Left hindlimb (tissue), 1 donor: ENCODE data around the gene CEP97.
A peak's percentile ranks its signal among the peaks of the same experiment; 100 is the strongest.
"Not testable (repeated sequence)": the region's sequence is repeated elsewhere in the genome, so short reads cannot be mapped to it uniquely, and the experiment has no call there.

Experiments
- DNase-seq: peaks from one replicate; pipeline ENCODE4 v3.0.0-alpha.2; 2018

CEP97 gene, protein sequence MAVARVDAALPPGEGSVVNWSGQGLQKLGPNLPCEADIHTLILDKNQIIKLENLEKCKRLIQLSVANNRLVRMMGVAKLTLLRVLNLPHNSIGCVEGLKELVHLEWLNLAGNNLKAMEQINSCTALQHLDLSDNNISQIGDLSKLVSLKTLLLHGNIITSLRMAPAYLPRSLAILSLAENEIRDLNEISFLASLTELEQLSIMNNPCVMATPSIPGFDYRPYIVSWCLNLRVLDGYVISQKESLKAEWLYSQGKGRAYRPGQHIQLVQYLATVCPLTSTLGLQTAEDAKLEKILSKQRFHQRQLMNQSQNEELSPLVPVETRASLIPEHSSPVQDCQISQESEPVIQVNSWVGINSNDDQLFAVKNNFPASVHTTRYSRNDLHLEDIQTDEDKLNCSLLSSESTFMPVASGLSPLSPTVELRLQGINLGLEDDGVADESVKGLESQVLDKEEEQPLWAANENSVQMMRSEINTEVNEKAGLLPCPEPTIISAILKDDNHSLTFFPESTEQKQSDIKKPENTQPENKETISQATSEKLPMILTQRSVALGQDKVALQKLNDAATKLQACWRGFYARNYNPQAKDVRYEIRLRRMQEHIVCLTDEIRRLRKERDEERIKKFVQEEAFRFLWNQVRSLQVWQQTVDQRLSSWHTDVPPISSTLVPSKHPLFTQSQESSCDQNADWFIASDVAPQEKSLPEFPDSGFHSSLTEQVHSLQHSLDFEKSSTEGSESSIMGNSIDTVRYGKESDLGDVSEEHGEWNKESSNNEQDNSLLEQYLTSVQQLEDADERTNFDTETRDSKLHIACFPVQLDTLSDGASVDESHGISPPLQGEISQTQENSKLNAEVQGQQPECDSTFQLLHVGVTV

DNA sequence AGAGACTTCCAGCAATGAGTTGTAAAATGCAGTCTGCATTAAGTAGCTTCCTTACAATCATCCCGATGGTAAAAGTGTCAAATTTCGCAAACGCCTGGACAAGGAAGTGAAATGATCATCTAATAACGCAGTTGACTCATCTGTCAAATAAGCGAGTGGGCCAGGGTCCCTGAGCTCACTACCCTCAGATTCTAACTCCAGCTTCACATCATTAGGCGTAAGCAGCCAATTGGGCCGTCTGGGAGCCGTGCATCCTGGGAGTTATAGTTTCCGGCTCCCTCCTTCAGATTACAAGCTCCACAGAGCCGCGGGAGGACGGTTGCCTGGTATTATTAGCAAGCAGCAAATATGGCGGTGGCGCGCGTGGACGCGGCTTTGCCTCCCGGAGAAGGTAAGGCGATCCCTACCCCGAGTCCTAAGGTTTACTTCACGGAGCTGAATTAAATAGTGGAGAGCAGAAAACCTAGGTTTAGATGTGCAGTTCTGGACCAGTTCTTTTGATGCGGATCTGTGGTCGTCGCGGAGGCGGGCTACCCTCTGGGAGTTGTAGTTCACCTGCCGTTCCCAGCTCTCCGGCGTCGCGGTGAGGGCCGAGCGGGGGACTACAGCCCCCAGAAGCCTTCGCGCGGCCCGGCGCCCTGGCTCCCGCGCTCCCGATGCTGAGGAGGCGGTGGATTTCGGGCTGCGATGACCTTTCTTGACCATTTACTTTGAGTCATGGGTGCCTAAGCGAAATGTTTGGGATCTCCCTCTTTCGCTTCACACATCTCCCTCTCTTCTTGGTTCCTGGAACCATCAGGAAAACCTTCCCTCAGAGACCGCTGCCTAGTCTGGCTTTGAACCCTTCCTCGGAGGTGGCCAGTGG, at the start of gene CEP97:
Gene CEP97, plus strand, starts transcription at position 286 of the 865 bp plus-strand sequence. Its CDS starts 63 bp downstream, at position 349.
- peak; percentile 94 for DNase-seq

DNA sequence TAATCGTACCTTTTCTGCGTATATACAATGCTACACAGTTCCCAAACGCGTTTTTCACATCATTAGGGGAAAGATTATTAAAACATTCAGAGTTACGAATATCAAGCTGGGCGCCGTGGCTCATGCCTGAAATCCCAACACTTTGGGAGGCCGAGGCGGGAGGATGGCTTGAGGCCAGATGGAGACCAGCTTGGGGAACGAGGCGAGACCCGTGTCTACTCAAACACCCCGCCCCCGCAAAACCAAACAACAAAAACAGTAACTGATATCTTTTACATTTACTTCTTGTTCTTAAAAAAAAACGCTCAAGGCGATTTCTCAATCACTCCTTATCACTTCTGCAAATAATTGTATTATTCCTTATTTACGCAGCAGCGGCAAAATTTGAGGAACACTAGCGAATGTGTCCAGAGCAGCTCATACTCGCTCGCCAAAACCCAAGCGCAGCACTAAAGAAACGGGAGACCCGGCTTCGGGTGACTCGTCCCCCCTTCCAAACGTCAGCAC, 48.7 kb upstream of the CEP97 start:
- DNase-seq, result peak; percentile 56

DNA sequence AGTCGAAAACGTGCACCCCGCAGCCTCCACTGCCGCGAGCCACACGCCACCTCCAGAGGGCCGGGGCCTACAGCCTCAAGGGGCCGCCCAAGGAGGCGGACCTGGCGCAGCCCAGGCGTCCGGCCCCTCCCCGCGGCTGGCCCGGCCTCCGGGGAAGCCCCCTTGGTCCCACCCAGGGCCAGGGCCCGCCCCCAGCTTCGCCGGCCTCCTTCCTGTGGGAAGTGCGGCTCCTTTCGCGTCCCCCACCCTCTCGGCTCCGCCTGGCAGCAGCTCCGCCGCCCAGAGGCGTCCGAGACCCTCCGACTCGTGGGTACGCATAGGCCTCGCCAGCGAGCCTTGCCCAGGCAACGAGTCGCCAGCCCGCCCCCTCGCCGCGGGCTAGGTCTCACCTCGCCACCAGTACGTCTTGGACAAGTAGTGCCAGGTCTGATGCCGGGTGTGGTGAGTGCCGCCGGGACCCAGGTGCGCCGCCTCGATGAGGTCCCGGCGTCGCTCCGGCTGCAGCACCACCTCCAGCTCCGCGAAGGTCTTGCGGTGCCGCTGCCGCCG, 48.1 kb upstream of the CEP97 start:
- DNase-seq, result peak; percentile 98

GRCh38 chr3:101676765-101677435, 47.5 kb upstream of the CEP97 start, which contains the start of gene ZBTB11:
Gene ZBTB11, minus strand, starts transcription at chr3:101677132. Its CDS starts 218 bp downstream, at chr3:101676914.
- peak; percentile 99 for DNase-seq

DNA sequence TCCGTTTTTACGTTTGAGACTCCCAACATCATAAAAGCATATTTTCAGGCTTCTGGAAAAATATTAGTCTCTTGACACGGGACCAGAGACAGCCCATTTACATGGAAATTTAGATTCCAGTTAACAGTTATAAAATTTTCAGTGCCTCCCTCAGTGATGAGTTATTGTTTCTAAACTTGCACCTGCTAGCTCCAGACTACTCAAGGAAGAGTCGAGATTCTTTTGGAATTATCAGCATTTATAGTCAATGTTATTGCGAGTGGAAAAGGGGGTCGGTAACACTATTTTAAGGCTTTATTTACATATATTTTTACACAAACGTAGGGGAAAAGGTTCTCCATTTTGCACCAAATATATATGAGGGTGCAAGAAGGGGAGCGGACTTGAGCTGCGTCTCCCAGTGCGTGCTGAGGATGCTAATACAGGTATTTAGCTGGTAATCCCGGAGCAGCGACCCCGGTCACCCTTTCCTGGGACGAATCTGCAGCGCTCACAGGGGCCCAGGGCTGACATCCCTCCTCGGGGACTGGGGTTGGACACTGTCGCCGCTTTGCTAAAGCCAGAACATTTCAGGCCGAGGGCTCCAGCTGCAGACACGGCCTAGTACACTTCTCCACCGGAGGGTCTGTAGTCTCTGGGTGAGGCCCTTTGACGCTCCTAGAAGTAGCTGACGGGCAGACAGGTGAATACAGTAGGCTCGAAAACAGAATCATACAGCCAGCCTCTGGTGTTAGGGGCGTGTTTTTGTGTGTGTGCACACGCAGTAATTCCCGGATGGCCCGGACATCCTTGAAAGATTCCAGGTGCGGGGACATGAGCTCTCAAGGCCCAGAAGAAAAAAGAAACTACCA, 46.8 kb upstream of the CEP97 start:
- peak; percentile 37 for DNase-seq

- not testable (repeated sequence) for DNase-seq
Observed at GRCh38 chr3:101678837-101679236, 45.6 kb upstream of the CEP97 start.

DNA sequence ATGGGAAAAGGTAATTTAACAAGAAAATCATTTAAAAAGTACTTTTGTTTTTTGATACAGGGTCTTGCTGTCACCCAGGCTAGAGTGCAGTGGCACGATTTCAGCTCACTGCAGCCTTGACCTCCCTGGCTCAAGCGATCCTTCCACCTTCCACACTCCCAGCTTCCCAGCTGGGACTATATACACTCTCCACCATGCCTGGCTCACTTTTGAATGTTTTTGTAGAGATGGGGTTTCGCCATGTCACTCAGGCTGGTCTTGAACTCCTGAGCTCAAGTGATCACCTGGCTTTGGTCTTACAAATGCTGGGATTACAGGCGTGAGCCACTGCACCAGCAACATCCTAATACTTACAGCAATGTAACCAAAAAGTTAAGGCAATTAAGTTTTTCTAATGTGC, 43.9 kb upstream of the CEP97 start:
- DNase-seq, result no peak

GRCh38 chr3:101685050-101685400, 39.4 kb upstream of the CEP97 start:
- no peak for DNase-seq

- DNase-seq, result no peak
Observed at GRCh38 chr3:101685870-101686307, 38.5 kb upstream of the CEP97 start.

- no peak for DNase-seq
Observed at GRCh38 chr3:101687142-101687931, 37.1 kb upstream of the CEP97 start.

DNA sequence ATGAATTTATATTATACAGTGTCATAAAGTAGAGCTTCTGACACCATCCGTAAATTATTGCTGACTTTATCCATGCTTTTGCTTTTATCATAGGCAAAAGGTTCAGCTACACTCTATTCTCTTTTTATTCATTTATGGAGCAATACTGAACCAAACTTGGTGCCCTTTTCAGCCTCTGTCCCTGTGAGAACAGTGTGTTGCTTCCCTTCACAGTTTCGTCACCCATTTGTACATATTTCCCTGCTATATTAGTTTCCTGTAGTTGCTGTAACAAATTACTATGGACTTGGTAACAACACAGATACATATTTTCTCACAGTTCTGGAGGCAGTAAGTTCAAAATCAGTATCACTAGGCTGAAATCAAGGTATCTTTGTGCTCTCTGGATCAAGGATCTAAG, 35.1 kb upstream of the CEP97 start:
- DNase-seq, result no peak

DNA sequence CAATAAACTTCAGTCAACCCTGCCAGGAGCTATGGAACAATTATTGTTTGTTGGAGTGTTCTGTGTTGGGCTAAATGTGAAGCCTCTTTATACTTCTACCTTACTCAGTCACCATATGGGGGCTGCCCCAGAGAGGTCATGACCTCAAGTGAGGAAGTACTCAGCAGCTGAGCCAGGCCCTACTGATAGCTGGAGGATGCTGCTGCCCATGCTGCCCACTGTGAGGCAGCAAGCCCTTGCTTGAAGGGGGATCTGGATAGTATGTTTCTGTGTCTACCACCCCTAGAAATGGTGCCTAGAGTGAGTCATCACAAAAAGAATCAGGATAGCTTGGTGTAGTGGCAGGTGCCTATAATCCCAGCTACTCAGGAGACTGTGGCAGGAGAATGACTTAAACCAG, 33.4 kb upstream of the CEP97 start:
- DNase-seq, result no peak

GRCh38 chr3:101691685-101692671, 32.4 kb upstream of the CEP97 start:
- DNase-seq, result not testable (repeated sequence)

DNA sequence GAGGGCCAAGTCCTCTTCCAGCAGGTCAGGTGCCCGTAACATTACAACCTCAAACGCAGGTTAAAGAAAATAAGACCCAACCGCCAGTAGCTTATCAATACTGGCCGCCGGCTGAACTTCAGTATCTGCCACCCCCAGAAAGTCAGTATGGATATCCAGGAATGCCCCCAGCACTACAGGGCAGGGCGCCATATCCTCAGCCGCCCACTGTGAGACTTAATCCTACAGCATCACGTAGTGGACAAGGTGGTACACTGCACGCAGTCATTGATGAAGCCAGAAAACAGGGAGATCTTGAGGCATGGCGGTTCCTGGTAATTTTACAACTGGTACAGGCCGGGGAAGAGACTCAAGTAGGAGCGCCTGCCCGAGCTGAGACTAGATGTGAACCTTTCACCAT, 30.9 kb upstream of the CEP97 start:
- DNase-seq, result not testable (repeated sequence)

DNA sequence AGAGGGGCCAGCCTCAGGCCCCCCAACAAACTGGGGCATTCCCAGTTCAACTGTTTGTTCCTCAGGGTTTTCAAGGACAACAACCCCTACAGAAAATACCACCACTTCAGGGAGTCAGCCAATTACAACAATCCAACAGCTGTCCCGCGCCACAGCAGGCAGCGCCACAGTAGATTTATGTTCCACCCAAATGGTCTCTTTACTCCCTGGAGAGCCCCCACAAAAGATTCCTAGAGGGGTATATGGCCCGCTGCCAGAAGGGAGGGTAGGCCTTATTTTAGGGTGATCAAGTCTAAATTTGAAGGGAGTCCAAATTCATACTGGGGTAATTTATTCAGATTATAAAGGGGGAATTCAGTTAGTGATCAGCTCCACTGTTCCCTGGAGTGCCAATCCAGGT, 29.6 kb upstream of the CEP97 start:
- not testable (repeated sequence) for DNase-seq

GRCh38 chr3:101695779-101696372, 28.5 kb upstream of the CEP97 start:
- DNase-seq, result no peak

- DNase-seq, result no peak
Observed at GRCh38 chr3:101701696-101702634, 22.4 kb upstream of the CEP97 start.
